CD14-positive monocyte (primary cell): Measurements from ENCODE around the gene CIRBP. TPM values are rescaled to one million over a fixed set of nuclear protein-coding genes. Genes with fewer than 3 reads are reported as not detected.

Experiments
- DNase-seq, 3 donors: peaks; one replicate each; pipeline ENCODE4 v3.0.0-alpha.2; 2011 to 2022
- H2AFZ ChIP-seq: 2 replicates; pipeline ENCODE4 v1.6.0; 2012; ENCODE audit warnings: mild to moderate bottlenecking, low read depth, low read length, inconsistent platforms; ENCODE audit not compliant: insufficient read depth, poor library complexity, severe bottlenecking
- H3K27ac ChIP-seq, 2 donors: 1 replicate in 1 of 2; 2 replicates in 1 of 2; pipeline ENCODE4 v1.5.1; 2012 to 2013; ENCODE audit warnings: low read length in 2 of 2, control low read depth in 1 of 2, inconsistent platforms in 1 of 2, low read depth in 1 of 2, mild to moderate bottlenecking in 1 of 2
- H3K27me3 ChIP-seq, 2 donors: one replicate each; pipeline versions ENCODE4 v1.6.0 to v1.6.1; 2011 to 2013; ENCODE audit warnings: low read length in 2 of 2; ENCODE audit not compliant: control insufficient read depth in 2 of 2, insufficient read depth in 2 of 2
- H3K36me3 ChIP-seq, 2 donors: replicated peaks in 1 of 2; 1 replicate in 1 of 2; 2 replicates in 1 of 2; pipeline versions ENCODE4 v1.5.1 to v1.6.1; 2012 to 2013; ENCODE audit warnings: low read length in 2 of 2, control low read depth in 1 of 2, inconsistent platforms in 1 of 2, mild to moderate bottlenecking in 1 of 2; ENCODE audit not compliant: insufficient read depth in 2 of 2, control insufficient read depth in 1 of 2
- H3K4me1 ChIP-seq, 2 donors: 1 replicate in 1 of 2; 2 replicates in 1 of 2; pipeline versions ENCODE4 v1.5.1 to v1.6.1; 2012 to 2013; ENCODE audit warnings: low read length in 2 of 2, control low read depth in 1 of 2, inconsistent platforms in 1 of 2, mild to moderate bottlenecking in 1 of 2, moderate library complexity in 1 of 2; ENCODE audit not compliant: insufficient read depth in 2 of 2, control insufficient read depth in 1 of 2
- H3K4me2 ChIP-seq: replicated peaks from 2 replicates; pipeline ENCODE3; 2012; ENCODE audit warnings: low read length, moderate library complexity, mild to moderate bottlenecking; ENCODE audit not compliant: poor library complexity, severe bottlenecking; ENCODE audit errors: extremely low read depth
- H3K4me3 ChIP-seq, 3 experiments: fragments of 200-600 bp in 1 of 3; sonication (generic) in 1 of 3; replicated peaks in 1 of 3; 1 replicate in 2 of 3; 2 replicates in 1 of 3; pipeline ENCODE4 v1.5.1; 2011 to 2013; ENCODE audit warnings: low read length in 3 of 3, mild to moderate bottlenecking in 3 of 3, control low read depth in 2 of 3, low read depth in 2 of 3, inconsistent platforms in 1 of 3, moderate library complexity in 1 of 3
- H3K79me2 ChIP-seq: 2 replicates; pipeline ENCODE4 v1.6.0; 2012; ENCODE audit warnings: mild to moderate bottlenecking, control low read depth, inconsistent platforms, low read length, moderate library complexity; ENCODE audit not compliant: insufficient read depth
- H3K9ac ChIP-seq: 2 replicates; pipeline ENCODE4 v1.6.0; 2017; ENCODE audit warnings: low read length, mild to moderate bottlenecking; ENCODE audit not compliant: insufficient read depth, poor library complexity, severe bottlenecking
- H3K9me3 ChIP-seq, 2 donors: replicated peaks in 1 of 2; 1 replicate in 1 of 2; 2 replicates in 1 of 2; pipeline versions ENCODE4 v1.5.1 to v1.6.1; 2012 to 2013; ENCODE audit warnings: low read length in 2 of 2, control low read depth in 1 of 2; ENCODE audit not compliant: control insufficient read depth in 1 of 2, insufficient read depth in 1 of 2
- H4K20me1 ChIP-seq: 2 replicates; pipeline ENCODE4 v1.6.0; 2012; ENCODE audit warnings: mild to moderate bottlenecking, low read length, control low read depth, moderate library complexity; ENCODE audit not compliant: insufficient read depth
- H3K27ac Mint-ChIP-seq, 7 donors: one replicate each; pipeline ENCODE4 v1.8.0; 2020; ENCODE audit warnings: mild to moderate bottlenecking in 7 of 7, mixed read lengths in 7 of 7, moderate library complexity in 6 of 7, inconsistent platforms in 2 of 7
- H3K27me3 Mint-ChIP-seq, 3 donors: one replicate each; pipeline ENCODE4 v1.8.0; 2021 to 2022; ENCODE audit warnings: low read depth in 3 of 3, mild to moderate bottlenecking in 3 of 3, mixed read lengths in 3 of 3, moderate library complexity in 3 of 3, inconsistent platforms in 1 of 3
- H3K36me3 Mint-ChIP-seq, 2 donors: one replicate each; pipeline ENCODE4 v1.8.0; 2020; ENCODE audit warnings: mixed read lengths in 2 of 2, inconsistent platforms in 1 of 2, mild to moderate bottlenecking in 1 of 2
- H3K4me1 Mint-ChIP-seq: one replicate; pipeline ENCODE4 v1.8.0; 2020; ENCODE audit warnings: mild to moderate bottlenecking, mixed read lengths
- H3K4me3 Mint-ChIP-seq, 2 donors: one replicate each; pipeline ENCODE4 v1.8.0; 2020; ENCODE audit warnings: mild to moderate bottlenecking in 2 of 2, mixed read lengths in 2 of 2, moderate library complexity in 1 of 2
- H3K9me3 Mint-ChIP-seq, 7 donors: one replicate each; pipeline ENCODE4 v1.8.0; 2020 to 2022; ENCODE audit warnings: mixed read lengths in 7 of 7, mild to moderate bottlenecking in 6 of 7, moderate library complexity in 6 of 7, inconsistent platforms in 2 of 7
- CTCF ChIP-seq: fragments of 200-600 bp; IDR thresholded peaks from one replicate; pipeline ENCODE4 v1.8.0; 2022; ENCODE audit warnings: antibody characterized with exemption, mild to moderate bottlenecking
- WGBS: methylation state at CpG from one replicate; pipeline ENCODE4 v1.1.5; 2013; ENCODE audit warnings: missing lambda C conversion rate; ENCODE audit not compliant: insufficient coverage; 5-methylcytosine and 5-hydroxymethylcytosine counted together
- intact Hi-C, 2 donors: fragments of 100-400 bp; cut with micrococcal nuclease; formaldehyde crosslinking; loops; one replicate each; pipeline versions ENCODE4 v1.15.0 to v1.15.1; 2023
- polyA plus RNA-seq, 3 donors: library from polyadenylated mRNA; depleted of rRNA in 1 of 3; unstranded in 2 of 3; stranded (reverse) in 1 of 3; fragments of 300-500 nt in 2 of 3; fragments of >200 nt in 1 of 3; fragmentation: Illumina TruSeq in 2 of 3; gene quantifications; 1 replicate in 2 of 3; 2 replicates in 1 of 3; pipeline ENCODE4 v1.2.3, GENCODE V29; 2012 to 2021

CIRBP gene
- polyA plus RNA-seq, 3 donors: 39.6 to 600 (median 51.1) TPM

- no peak for DNase-seq
- intact Hi-C loops: no loop called here
- Histone ChIP-seq H3K4me1 (peaks cover 7 to 8% of the 10 kb centered on the region in 2 donors), H3K36me3 (no peaks in the 10 kb centered on the region), H3K9ac (no peak overlapping the region), H3K4me3 (no peak overlapping the region), H3K4me2 (no peak overlapping the region), H3K27me3 (peaks cover 0 to 4% of the 10 kb centered on the region in 2 donors), H3K9me3 (no peaks in the 10 kb centered on the region), H4K20me1 (no peaks in the 10 kb centered on the region), H3K27ac (no peak overlapping the region), H2AFZ (no peak overlapping the region), H3K79me2 (no peaks in the 10 kb centered on the region)
- 81% methylated on average over 33 of the region's 34 CpGs for WGBS
- H3K4me1 Mint-ChIP-seq: peaks cover 5% of the 10 kb centered on the region
- H3K9me3 Mint-ChIP-seq: peaks cover 0 to 5% (median 0%) of the 10 kb centered on the region in 7 donors
- H3K36me3 Mint-ChIP-seq: no peaks in the 10 kb centered on the region
- peaks cover 6 to 19% (median 13%) of the 10 kb centered on the region in 3 donors for H3K27me3 Mint-ChIP-seq
- no peak overlapping the region for H3K27ac Mint-ChIP-seq
- TF ChIP-seq CTCF: no peak
- H3K4me3 Mint-ChIP-seq: no peak overlapping the region
Observed at GRCh38 chr19:1299801-1300200, 30.7 kb downstream of the CIRBP start.

GRCh38 chr19:1300744-1301490 is 31.8 kb downstream of the CIRBP start:
- WGBS: 77% methylated on average over 9 of the region's 35 CpGs
- H3K9me3 ChIP-seq: no peaks in the 10 kb centered on the region
- no peak overlapping the region for H3K4me3 ChIP-seq
- intact Hi-C loops: no loop called here
- no peak overlapping the region for H3K9ac ChIP-seq
- Mint-ChIP-seq H3K27me3 (peaks cover 4 to 10% (median 7%) of the 10 kb centered on the region in 3 donors), H3K4me3 (no peak overlapping the region), H3K27ac (no peak overlapping the region), H3K36me3 (no peaks in the 10 kb centered on the region), H3K9me3 (peaks cover 0 to 2% (median 0%) of the 10 kb centered on the region in 7 donors), H3K4me1 (no peaks in the 10 kb centered on the region)
- no peaks in the 10 kb centered on the region for H3K27me3 ChIP-seq
- no peaks in the 10 kb centered on the region for H3K79me2 ChIP-seq
- no peak overlapping the region for H3K27ac ChIP-seq
- DNase-seq: no peak
- TF ChIP-seq CTCF: no peak
- no peak overlapping the region for H3K4me2 ChIP-seq
- H3K36me3 ChIP-seq: no peaks in the 10 kb centered on the region
- H3K4me1 ChIP-seq: no peaks in the 10 kb centered on the region
- H4K20me1 ChIP-seq: no peaks in the 10 kb centered on the region
- no peak overlapping the region for H2AFZ ChIP-seq
